Heart right ventricle (tissue), 16 donors: ENCODE data around the gene ANKRD6. TPM values are rescaled to one million over a fixed set of nuclear protein-coding genes. Genes with fewer than 3 reads are reported as not detected.

Experiments
- ATAC-seq, 8 donors: fragments of 200-7000 bp; cut with Tn5 transposase; one replicate each; pipeline ENCODE4 v1.9.1; 2020; ENCODE audit warnings: mild to moderate bottlenecking in 8 of 8, moderate library complexity in 8 of 8, moderate number of reproducible peaks in 1 of 8
- DNase-seq, 2 donors: peaks; one replicate each; pipeline ENCODE4 v3.0.0-alpha.2; 2020
- H3K27ac ChIP-seq, 10 donors: fragments of 200-600 bp; sonication (generic) in 2 of 10; one replicate each; pipeline versions ENCODE4 v1.5.0 to v1.8.0; 2020 to 2022; ENCODE audit warnings: mild to moderate bottlenecking in 3 of 10
- H3K27me3 ChIP-seq, 7 donors: fragments of 200-600 bp; one replicate each; pipeline ENCODE4 v1.8.0; 2021 to 2022; ENCODE audit warnings: mild to moderate bottlenecking in 2 of 7
- H3K36me3 ChIP-seq, 9 donors: fragments of 200-600 bp; sonication (generic) in 1 of 9; one replicate each; pipeline versions ENCODE4 v1.5.0 to v1.8.0; 2020 to 2022; ENCODE audit warnings: mild to moderate bottlenecking in 2 of 9
- H3K4me1 ChIP-seq, 9 donors: fragments of 200-600 bp; sonication (generic) in 1 of 9; one replicate each; pipeline versions ENCODE4 v1.5.0 to v1.8.0; 2020 to 2022; ENCODE audit warnings: mild to moderate bottlenecking in 4 of 9
- H3K4me3 ChIP-seq, 10 donors: fragments of 200-600 bp; sonication (generic) in 2 of 10; one replicate each; pipeline versions ENCODE4 v1.5.0 to v1.8.0; 2020 to 2022; ENCODE audit warnings: mild to moderate bottlenecking in 7 of 10, moderate library complexity in 2 of 10
- H3K9me3 ChIP-seq, 11 donors: fragments of 200-600 bp in 10 of 11; sonication (generic) in 2 of 11; one replicate each; pipeline versions ENCODE4 v1.5.0 to v1.8.0; 2013 to 2022; ENCODE audit warnings: mild to moderate bottlenecking in 2 of 11, control low read depth in 1 of 11, moderate library complexity in 1 of 11
- CTCF ChIP-seq, 9 donors: fragments of 200-600 bp; sonication (generic) in 2 of 9; IDR thresholded peaks; one replicate each; pipeline versions ENCODE4 v1.5.0 to v1.8.0; 2021 to 2022; ENCODE audit warnings: antibody characterized with exemption in 9 of 9, mild to moderate bottlenecking in 5 of 9, moderate library complexity in 1 of 9
- WGBS, 2 donors: extraction: QIAGEN DNeasy Blood & Tissue Kit; methylation state at CpG; one replicate each; pipeline ENCODE4 v1.1.7; 2013; ENCODE audit warnings: inconsistent platforms in 1 of 2; 5-methylcytosine and 5-hydroxymethylcytosine counted together
- intact Hi-C, 10 donors: fragments of 100-400 bp; cut with DNase I; formaldehyde crosslinking; loops; one replicate each; pipeline versions ENCODE4 v1.11.1 to v1.14.2; 2022
- polyA plus RNA-seq, 2 donors: library from polyadenylated mRNA; stranded (reverse); fragments of 200-250 nt; gene quantifications; one replicate each; pipeline ENCODE4 v1.2.3, GENCODE V29; 2013
- total RNA-seq, 10 donors: library from RNA; stranded (reverse); fragmentation: NEBNext Ultra II Directional in 3 of 10; extraction: Animal tissue kit (Norgen Biotek cat#: 25700) in 3 of 10; gene quantifications; one replicate each; pipeline versions ENCODE4 v1.2.1 to v1.2.4, GENCODE V29; 2021 to 2023
- donor health status: Arrhythmogenic right ventricular cardiomyopathy.
- donor health status: ischemic (EF 13 %, LVEDD 7.1; RV severe dilation, severe dysfunction).
- donor health status: healthy with polysubstance abuse.
- donor health status: DM: no; HTN: yes; CAD: no.
- donor health status: DM: no; HTN: no; CAD: no.
- donor health status: ischemic (EF 25% LVEDD 6.9; RV normal size, moderate dysfunction).
- donor health status: ischemic (EF 25% LVEDD 5.7; RV mildly dilated, moderate dysfunction).
- donor health status: healthy.
- donor health status: DM: yes; HTN: yes; CAD: no.
- donor health status: Ischemic cardiomyopathy.
- donor health status: ischemic (EF 35%, LVEDD 5.7; RV mildly dilated, moderate dysfunction).
- donor health status: nonischemic (EF 11% LVEDD 7.7; RV severe dilation, severe dysfunction).
- donor health status: DM: yes; HTN: yes; CAD: no.
- donor health status: PGD.
- donor health status: ischemic (EF 29% LVEDD 5.4; RV normal size, mild dysfunction).
- donor health status: nonischemic (EF 23%, LVEDD 6.1; RV moderate dilation, normal function).

The ANKRD6 gene
- total and polyA plus RNA-seq, 12 donors: 2.0 to 18.2 (median 9.6) TPM

GRCh38 chr6:89615882-89616281 is 182.9 kb downstream of the ANKRD6 start:
- ATAC-seq: no peak
- intact Hi-C loops: loop anchor here in 2 of 10 donors (10.0 kb wide), 2 partner anchors 241 to 641 kb away; no protein-coding TSS in a partner anchor
- H3K4me1 ChIP-seq: no peaks in the 10 kb centered on the region
- H3K36me3 ChIP-seq: peaks cover 0 to 50% (median 0%) of the 10 kb centered on the region in 9 donors
- H3K27me3 ChIP-seq: no peaks in the 10 kb centered on the region
- TF ChIP-seq CTCF (IDR thresholded peaks at IDR 0.05): no peak
- no peak for DNase-seq
- 92% methylated on average over 5 of the region's 5 CpGs for WGBS, 2 donors
- H3K9me3 ChIP-seq: no peaks in the 10 kb centered on the region
- H3K27ac ChIP-seq: no peak overlapping the region
- no peak overlapping the region for H3K4me3 ChIP-seq

DNA sequence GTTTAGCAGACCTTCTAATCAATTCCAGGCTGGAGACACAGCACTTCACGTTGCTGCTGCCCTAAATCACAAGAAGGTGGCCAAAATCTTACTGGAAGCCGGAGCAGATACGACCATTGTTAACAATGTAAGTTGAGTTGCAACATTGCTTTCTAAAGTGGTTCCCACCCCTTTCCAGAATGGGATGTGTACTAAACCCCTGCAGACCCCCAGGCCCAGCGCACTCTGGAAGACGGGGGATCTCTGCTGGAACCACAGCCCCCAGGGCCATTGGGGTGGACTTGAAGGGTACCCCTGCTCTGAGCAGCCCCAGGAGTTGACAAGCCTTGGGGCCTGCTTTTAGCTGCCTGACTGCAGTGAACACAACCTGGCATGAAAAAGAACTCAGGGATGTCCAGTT is 183.6 kb downstream of the ANKRD6 start:
- ATAC-seq (peak in 1 of 8 donors; percentile 18), DNase-seq (no peak)
- H3K4me1 ChIP-seq: no peaks in the 10 kb centered on the region
- H3K9me3 ChIP-seq: no peaks in the 10 kb centered on the region
- H3K36me3 ChIP-seq: peaks cover 0 to 57% (median 0%) of the 10 kb centered on the region in 9 donors
- no peaks in the 10 kb centered on the region for H3K27me3 ChIP-seq
- TF ChIP-seq CTCF (IDR thresholded peaks at IDR 0.05): no peak
- no peak overlapping the region for H3K4me3 ChIP-seq
- H3K27ac ChIP-seq: no peak overlapping the region
- WGBS, 2 donors: 81 to 96% methylated on average over 5 of the region's 5 CpGs
- intact Hi-C loops: loop anchor here in 2 of 10 donors (10.0 kb wide), 2 partner anchors 242 to 642 kb away; no protein-coding TSS in a partner anchor

- H3K27ac ChIP-seq: no peak overlapping the region
- no peaks in the 10 kb centered on the region for H3K27me3 ChIP-seq
- DNase-seq: no peak
- H3K9me3 ChIP-seq: no peaks in the 10 kb centered on the region
- no peak for ATAC-seq
- no peak overlapping the region for H3K4me3 ChIP-seq
- peaks cover 0 to 62% (median 0%) of the 10 kb centered on the region in 9 donors for H3K36me3 ChIP-seq
- intact Hi-C loops: loop anchor here in 2 of 10 donors (10.0 kb wide), 2 partner anchors 243 to 643 kb away; no protein-coding TSS in a partner anchor
- 96% methylated on average over 6 of the region's 6 CpGs for WGBS, 2 donors
- no peak for TF ChIP-seq CTCF (IDR thresholded peaks at IDR 0.05)
- H3K4me1 ChIP-seq: no peaks in the 10 kb centered on the region
Observed at GRCh38 chr6:89618026-89618425, 185.1 kb downstream of the ANKRD6 start.

DNA sequence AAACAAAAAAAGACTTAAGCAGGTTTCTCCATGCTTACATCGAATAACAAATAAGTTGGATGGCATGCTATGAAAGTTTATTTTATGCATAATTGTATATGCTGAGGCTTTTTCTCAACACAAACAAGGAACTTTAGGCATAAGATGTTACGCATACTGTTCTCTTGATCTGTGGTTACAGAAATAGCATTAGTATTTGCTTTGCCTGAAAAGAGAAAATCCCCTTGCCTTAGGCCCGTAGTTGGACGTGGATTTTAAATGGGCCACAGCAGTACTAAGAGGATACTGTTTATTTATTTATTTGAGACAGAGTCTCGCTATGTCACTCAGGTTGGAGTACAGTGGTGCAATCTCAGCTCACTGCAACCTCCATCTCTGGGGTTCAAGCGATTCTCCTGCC is 186.6 kb downstream of the ANKRD6 start:
- DNase-seq (no peak), ATAC-seq (no peak)
- intact Hi-C loops: loop anchor here in 2 of 10 donors (10.0 kb wide), 2 partner anchors 245 to 645 kb away; no protein-coding TSS in a partner anchor
- WGBS, 2 donors: 96 to 98% methylated on average over 6 of the region's 6 CpGs
- no peak for TF ChIP-seq CTCF (IDR thresholded peaks at IDR 0.05)
- H3K36me3 ChIP-seq: peaks cover 0 to 62% (median 2%) of the 10 kb centered on the region in 9 donors
- no peaks in the 10 kb centered on the region for H3K27me3 ChIP-seq
- no peaks in the 10 kb centered on the region for H3K9me3 ChIP-seq
- H3K4me3 ChIP-seq: no peak overlapping the region
- no peaks in the 10 kb centered on the region for H3K4me1 ChIP-seq
- H3K27ac ChIP-seq: no peak overlapping the region
